WI38 (cell line): Measurements from ENCODE around the gene CLDND2.

Experiments
- H3K4me3 ChIP-seq: 2 replicates; pipeline ENCODE4 v1.5.1; 2011; ENCODE audit warnings: low read depth, mild to moderate bottlenecking, control low read depth, low read length
- CTCF ChIP-seq: IDR thresholded peaks from 2 replicates; pipeline ENCODE4 v1.5.1; 2012; ENCODE audit warnings: low read depth, mild to moderate bottlenecking, control low read depth, low read length

The CLDND2 gene

DNA sequence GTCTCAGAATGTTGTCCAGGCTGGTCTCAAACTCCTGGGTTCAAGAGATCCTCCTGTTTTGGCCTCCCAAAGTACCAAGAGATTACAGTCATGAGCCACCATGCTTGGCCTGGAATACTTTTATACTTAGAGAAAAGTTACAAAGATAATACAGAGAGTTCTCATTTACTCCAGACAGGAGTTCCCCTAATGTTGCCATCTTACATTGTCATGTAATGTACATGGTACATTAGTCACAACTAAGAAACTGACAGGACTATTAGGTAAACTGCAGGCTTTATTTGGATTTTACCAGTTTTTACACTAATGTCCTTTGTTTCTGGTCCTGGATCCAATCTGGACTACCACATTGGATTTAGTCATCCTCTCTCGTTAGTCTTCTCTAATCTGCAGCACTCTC is 23.9 kb upstream of the CLDND2 start:
- no peak overlapping the region for H3K4me3 ChIP-seq
- TF ChIP-seq CTCF: no peak

DNA sequence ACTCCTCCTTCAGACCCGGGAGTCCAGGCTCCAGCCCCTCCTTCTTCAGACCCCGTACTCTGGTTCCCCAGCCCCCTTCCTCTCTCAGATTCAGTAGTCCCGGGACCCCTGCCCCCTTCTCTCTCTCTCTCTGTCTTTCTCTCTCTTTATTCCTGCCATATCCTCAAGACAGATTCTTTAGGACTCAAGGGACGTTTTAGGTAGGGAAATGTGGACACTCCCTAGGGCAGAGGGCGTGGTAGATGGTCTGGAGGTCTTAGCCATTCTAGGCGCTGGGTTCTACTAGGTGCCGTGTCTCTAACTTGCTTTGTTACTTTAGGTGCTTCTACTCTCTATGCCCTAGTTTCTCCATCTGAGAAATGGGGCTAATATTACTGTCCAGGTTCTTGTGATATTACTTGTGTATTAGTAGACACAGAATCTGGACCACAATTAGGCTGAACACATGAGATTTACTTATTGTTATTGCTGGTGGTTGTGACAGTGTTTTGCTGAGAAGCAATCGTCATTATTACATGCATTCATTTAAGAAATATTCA is 22.3 kb upstream of the CLDND2 start:
- no peak for TF ChIP-seq CTCF
- no peak overlapping the region for H3K4me3 ChIP-seq

GRCh38 chr19:51389143-51389542 is 20.3 kb upstream of the CLDND2 start:
- no peak for TF ChIP-seq CTCF
- H3K4me3 ChIP-seq: no peak overlapping the region

DNA sequence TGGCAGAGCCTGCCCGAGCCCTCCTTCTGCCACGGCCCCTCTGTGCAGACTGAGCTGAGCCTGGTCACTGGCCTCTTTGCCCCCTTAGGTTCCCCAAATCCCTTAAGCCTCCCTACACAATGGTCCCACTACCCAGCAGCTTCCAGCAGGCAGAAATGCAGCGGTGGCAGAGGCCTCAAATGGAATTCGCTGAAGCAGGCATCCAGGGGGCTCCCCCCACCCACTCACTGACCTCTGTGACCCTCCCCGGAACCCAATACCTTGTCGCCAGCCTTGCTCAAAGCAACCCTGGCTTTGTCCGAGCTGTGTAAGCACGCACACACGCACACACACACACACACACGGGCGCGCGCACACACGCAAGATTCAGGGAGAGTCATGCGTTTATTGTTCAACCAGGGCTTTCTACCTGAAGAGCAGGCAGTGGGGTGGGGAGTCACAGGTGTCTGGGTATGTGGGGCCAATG is 19.2 kb upstream of the CLDND2 start, which contains the start of gene LIM2:
LIM2 (minus strand) TSS at position 51 of the 466 bp plus-strand sequence. CDS start 531 bp downstream, outside the sequence.
- TF ChIP-seq CTCF: no peak
- H3K4me3 ChIP-seq: no peak within 1 kb of the TSS

DNA sequence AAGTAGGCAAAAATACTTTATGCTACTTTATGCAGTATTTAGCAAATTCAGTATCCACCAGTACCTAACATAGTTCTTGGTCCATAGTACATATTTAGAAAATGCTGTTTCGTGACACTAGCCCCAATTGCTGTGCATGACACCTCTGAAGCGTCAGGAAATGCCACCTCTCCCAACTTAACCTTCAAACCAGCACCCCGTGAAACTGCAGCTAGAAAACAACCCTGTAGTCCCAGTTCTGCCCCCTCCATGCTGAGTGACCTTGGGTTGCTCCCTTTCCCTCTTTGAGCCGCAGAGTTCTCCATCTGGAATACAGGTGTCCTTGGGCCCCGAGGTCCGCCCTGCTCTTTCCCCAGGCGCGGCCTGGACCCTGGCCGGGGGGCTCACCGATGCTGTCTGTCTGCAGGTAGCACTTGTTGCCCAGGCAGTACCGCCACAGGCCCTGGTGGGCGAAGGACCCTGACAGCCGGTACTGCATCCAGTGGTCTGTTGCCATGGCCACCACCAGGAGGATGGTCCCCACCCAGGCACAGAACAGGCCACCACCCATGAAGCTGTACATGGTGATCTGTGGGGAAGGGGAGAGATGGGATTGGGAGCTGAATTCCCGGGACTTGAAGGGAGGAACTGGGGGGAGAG is 18.2 kb upstream of the CLDND2 start:
- no peak overlapping the region for H3K4me3 ChIP-seq
- no peak for TF ChIP-seq CTCF

GRCh38 chr19:51382004-51382403 is 13.2 kb upstream of the CLDND2 start:
- TF ChIP-seq CTCF: no peak

DNA sequence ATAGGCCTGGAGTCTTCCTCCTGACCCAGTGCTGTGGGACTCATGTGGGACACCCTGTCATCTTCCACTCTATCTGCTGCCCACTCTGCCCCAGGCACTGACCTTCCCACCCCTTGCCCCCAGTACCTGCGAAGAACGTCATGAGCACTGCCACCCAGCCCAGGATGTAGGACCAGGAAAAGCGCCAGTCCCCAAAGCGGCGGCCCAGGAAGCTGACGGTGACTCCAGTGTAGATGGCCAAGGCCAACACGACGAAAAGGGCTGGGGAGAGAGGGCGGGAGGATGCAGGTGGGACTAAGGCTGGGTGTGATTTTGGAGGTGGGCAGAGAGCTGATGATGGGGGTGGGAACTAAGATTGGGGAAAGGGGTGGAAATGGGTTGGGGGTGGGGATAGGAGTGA is 11.6 kb upstream of the CLDND2 start:
- no peak for TF ChIP-seq CTCF
- H3K4me3 ChIP-seq: no peak overlapping the region

More at GRCh38 chr19:51382004-51382403, 13.2 kb upstream of the CLDND2 start:
- no peak overlapping the region for H3K4me3 ChIP-seq
